Hepatocyte (in vitro differentiated cells): ENCODE results near the gene IKZF3. TPM values are rescaled to one million over a fixed set of nuclear protein-coding genes. Genes with fewer than 3 reads are reported as not detected.

ENCODE experiments used
- DNase-seq: peaks from one replicate; pipeline ENCODE4 v3.0.0-alpha.2; 2016; ENCODE audit warnings: low spot score
- H2AFZ ChIP-seq: fragments of 200-600 bp; sonication (generic); 2 replicates; pipeline ENCODE4 v1.6.0; 2016; ENCODE audit warnings: antibody characterized with exemption, mild to moderate bottlenecking
- H3K27ac ChIP-seq: fragments of 200-600 bp; sonication (generic); 2 replicates; pipeline ENCODE4 v1.5.1; 2016; ENCODE audit warnings: mild to moderate bottlenecking
- H3K27me3 ChIP-seq: fragments of 200-600 bp; sonication (generic); 2 replicates; pipeline ENCODE4 v1.6.1; 2016
- H3K36me3 ChIP-seq: fragments of 200-600 bp; sonication (generic); replicated peaks from 2 replicates; pipeline ENCODE4 v1.5.1; 2016; ENCODE audit warnings: low read depth; ENCODE audit not compliant: insufficient read depth
- H3K4me1 ChIP-seq: fragments of 200-600 bp; sonication (generic); 2 replicates; pipeline ENCODE4 v1.5.1; 2016; ENCODE audit warnings: mild to moderate bottlenecking, moderate library complexity; ENCODE audit not compliant: insufficient read depth
- H3K4me2 ChIP-seq: fragments of 200-600 bp; sonication (generic); 2 replicates; pipeline ENCODE4 v1.6.0; 2016
- H3K4me3 ChIP-seq: fragments of 200-600 bp; sonication (generic); 2 replicates; pipeline ENCODE4 v1.5.1; 2016; ENCODE audit warnings: mild to moderate bottlenecking
- H3K79me2 ChIP-seq: fragments of 200-600 bp; sonication (generic); 2 replicates; pipeline ENCODE4 v1.6.0; 2017; ENCODE audit warnings: mild to moderate bottlenecking
- H3K9me2 ChIP-seq: fragments of 200-600 bp; sonication (generic); replicated peaks from 2 replicates; pipeline ENCODE4 v1.6.0; 2017; ENCODE audit warnings: mild to moderate bottlenecking; ENCODE audit not compliant: insufficient read depth
- H3K9me3 ChIP-seq: fragments of 200-600 bp; sonication (generic); 2 replicates; pipeline ENCODE4 v1.5.1; 2016; ENCODE audit warnings: low read depth, mild to moderate bottlenecking
- H4K20me1 ChIP-seq: fragments of 200-600 bp; sonication (generic); 2 replicates; pipeline ENCODE4 v1.6.0; 2016; ENCODE audit warnings: mild to moderate bottlenecking; ENCODE audit not compliant: insufficient read depth, poor library complexity, severe bottlenecking
- EZH2 ChIP-seq: fragments of 200-600 bp; sonication (generic); IDR thresholded peaks from 2 replicates; pipeline ENCODE4 v1.6.1; 2016; ENCODE audit warnings: antibody characterized with exemption, mild to moderate bottlenecking, borderline replicate concordance
- EZH2phosphoT487 ChIP-seq: fragments of 200-600 bp; sonication (generic); IDR thresholded peaks from one replicate; pipeline ENCODE4 v1.6.1; 2018; ENCODE audit warnings: antibody characterized with exemption, mild to moderate bottlenecking, low read depth, moderate library complexity; ENCODE audit not compliant: unreplicated experiment, severe bottlenecking
- whole genome bisulfite sequencing: methylation state at CpG from one replicate; pipeline ENCODE4 v1.1.6; 2016; ENCODE audit warnings: low lambda C conversion rate; ENCODE audit errors: missing lambda C conversion rate; 5-methylcytosine and 5-hydroxymethylcytosine counted together
- polyA plus RNA-seq: library from polyadenylated mRNA; unstranded; fragments of >200 nt; fragmentation: Nextera tagmentation; extraction: Ambion mirVana; gene quantifications from 2 replicates; pipeline ENCODE4 v1.2.1, GENCODE V29; 2016
- total RNA-seq: library from RNA; depleted of rRNA; stranded (reverse); fragments of >200 nt; gene quantifications from 2 replicates; pipeline ENCODE4 v1.2.3, GENCODE V29; 2014
- TF ChIP-seq, protein P1 (sequence below): fragments of 200-600 bp; sonication (generic); IDR thresholded peaks from 2 replicates; pipeline ENCODE4 v1.5.1; 2016; ENCODE audit warnings: antibody characterized with exemption, mild to moderate bottlenecking; ENCODE audit not compliant: poor library complexity

Gene IKZF3
- total and polyA plus RNA-seq, 2 experiments from 2014 or later: under 0.01 TPM; not detected in 1

DNA sequence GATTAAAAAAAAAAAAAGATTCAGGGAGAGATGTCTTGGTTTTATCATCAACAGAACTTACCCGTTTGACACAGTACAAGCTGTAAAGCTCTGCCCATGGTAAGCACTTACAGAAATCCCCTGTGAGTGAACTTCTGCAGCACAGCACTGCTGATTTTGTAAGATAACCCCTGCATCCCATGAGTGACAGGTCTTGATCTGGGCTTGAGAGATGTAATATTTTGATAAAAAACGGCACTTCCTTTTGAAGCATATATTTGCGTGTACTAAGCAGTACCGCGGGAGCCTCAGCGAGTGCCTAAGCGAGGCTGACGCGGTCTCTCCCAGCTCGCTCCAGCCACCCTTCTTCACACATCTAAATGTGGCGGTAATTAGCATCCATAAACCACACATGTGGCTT is 50.5 kb downstream of the IKZF3 start:
- no peak for DNase-seq
- no peaks in the 10 kb centered on the region for H3K79me2 ChIP-seq
- H3K9me2 ChIP-seq: no peaks in the 10 kb centered on the region
- no peak overlapping the region for H3K4me3 ChIP-seq
- no peak overlapping the region for H3K27ac ChIP-seq
- no peak overlapping the region for H3K4me2 ChIP-seq
- H3K27me3 ChIP-seq: no peaks in the 10 kb centered on the region
- H4K20me1 ChIP-seq: no peaks in the 10 kb centered on the region
- H2AFZ ChIP-seq: no peak overlapping the region
- no peaks in the 10 kb centered on the region for H3K4me1 ChIP-seq
- H3K9me3 ChIP-seq: no peaks in the 10 kb centered on the region
- 89% methylated on average over 11 of the region's 11 CpGs for WGBS
- TF ChIP-seq EZH2phosphoT487 (no peak), EZH2 (no peak)
- TF ChIP-seq, protein P1, sequence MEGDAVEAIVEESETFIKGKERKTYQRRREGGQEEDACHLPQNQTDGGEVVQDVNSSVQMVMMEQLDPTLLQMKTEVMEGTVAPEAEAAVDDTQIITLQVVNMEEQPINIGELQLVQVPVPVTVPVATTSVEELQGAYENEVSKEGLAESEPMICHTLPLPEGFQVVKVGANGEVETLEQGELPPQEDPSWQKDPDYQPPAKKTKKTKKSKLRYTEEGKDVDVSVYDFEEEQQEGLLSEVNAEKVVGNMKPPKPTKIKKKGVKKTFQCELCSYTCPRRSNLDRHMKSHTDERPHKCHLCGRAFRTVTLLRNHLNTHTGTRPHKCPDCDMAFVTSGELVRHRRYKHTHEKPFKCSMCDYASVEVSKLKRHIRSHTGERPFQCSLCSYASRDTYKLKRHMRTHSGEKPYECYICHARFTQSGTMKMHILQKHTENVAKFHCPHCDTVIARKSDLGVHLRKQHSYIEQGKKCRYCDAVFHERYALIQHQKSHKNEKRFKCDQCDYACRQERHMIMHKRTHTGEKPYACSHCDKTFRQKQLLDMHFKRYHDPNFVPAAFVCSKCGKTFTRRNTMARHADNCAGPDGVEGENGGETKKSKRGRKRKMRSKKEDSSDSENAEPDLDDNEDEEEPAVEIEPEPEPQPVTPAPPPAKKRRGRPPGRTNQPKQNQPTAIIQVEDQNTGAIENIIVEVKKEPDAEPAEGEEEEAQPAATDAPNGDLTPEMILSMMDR: no peak
- no peaks in the 10 kb centered on the region for H3K36me3 ChIP-seq

DNA sequence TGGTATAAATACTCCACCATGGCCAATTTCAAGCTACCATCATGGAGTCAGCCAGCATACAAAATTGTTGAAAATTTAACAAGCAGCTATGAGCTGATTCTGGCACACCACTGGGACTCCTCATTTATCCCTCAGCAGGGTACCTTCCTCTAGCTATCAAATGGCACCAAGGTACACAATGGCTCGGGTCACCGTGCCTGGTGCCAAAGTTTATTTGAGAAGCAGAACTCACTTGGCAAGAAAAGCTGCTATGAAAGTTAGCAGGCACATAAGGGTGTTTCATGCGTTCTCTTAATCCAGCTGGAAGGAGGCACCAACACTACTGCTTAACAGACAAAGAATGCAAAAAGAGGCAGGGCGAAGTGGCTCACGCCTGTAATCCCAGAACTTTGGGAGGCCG is 51.6 kb downstream of the IKZF3 start:
- no peak for DNase-seq
- TF ChIP-seq EZH2phosphoT487 (no peak), EZH2 (no peak)
- TF ChIP-seq, protein P1: no peak
- Histone ChIP-seq H3K4me1 (no peaks in the 10 kb centered on the region), H3K4me2 (no peak overlapping the region), H3K9me2 (no peaks in the 10 kb centered on the region), H3K79me2 (no peaks in the 10 kb centered on the region), H3K36me3 (no peaks in the 10 kb centered on the region), H3K4me3 (no peak overlapping the region), H4K20me1 (no peaks in the 10 kb centered on the region), H3K27ac (no peak overlapping the region), H2AFZ (no peak overlapping the region), H3K27me3 (no peaks in the 10 kb centered on the region), H3K9me3 (no peaks in the 10 kb centered on the region)
- WGBS: 80% methylated on average over 6 of the region's 6 CpGs

DNA sequence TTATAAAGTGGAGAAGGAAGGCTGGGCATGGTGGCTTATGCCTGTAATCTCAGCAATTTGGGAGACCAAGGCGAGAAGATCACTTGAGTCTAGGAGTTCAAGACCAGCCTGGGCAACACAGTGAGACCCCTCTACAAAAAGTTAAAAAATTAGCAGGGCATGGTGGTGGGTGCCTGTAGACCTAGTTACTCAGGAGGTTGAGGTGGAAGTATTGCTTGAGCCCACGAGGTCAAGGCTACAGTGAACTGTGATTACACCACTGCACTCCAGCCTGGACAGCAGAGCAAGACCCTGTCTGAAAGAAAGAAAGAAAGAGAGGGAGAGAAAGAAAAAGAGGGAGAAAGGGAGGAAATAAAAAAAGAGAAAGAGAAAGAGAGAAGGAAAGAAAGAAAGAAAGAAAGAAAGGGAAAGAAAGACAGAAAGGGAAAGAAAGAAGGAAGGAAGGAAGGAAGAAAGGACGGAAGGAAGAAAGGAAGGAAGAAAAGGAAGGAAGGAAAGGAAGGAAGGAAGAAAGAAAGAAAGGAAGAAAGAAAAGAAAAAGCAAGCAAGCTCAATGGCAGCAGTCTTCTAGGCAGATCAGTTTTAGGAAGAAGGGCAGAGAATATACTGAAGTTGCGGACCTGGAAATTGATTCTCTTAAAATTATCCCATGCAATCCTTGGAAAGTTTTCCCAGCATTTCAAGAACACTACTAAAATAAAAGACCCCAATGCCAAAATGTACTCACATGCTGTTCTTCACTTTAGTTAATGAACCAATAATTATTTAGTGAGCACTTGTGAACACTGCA is 53.0 kb downstream of the IKZF3 start:
- H2AFZ ChIP-seq: no peak overlapping the region
- no peak for DNase-seq
- H3K79me2 ChIP-seq: no peaks in the 10 kb centered on the region
- no peak overlapping the region for H3K4me3 ChIP-seq
- no peaks in the 10 kb centered on the region for H3K4me1 ChIP-seq
- H3K27ac ChIP-seq: no peak overlapping the region
- 66% methylated on average over 4 of the region's 4 CpGs for WGBS
- H3K27me3 ChIP-seq: no peaks in the 10 kb centered on the region
- H4K20me1 ChIP-seq: no peaks in the 10 kb centered on the region
- no peaks in the 10 kb centered on the region for H3K9me2 ChIP-seq
- H3K9me3 ChIP-seq: no peaks in the 10 kb centered on the region
- no peak overlapping the region for H3K4me2 ChIP-seq
- TF ChIP-seq, protein P1: no peak
- no peak for TF ChIP-seq EZH2
- TF ChIP-seq EZH2phosphoT487: no peak
- H3K36me3 ChIP-seq: no peaks in the 10 kb centered on the region
